WTC11 (cell line): Measurements from ENCODE around the gene SLC6A2. TPM values are rescaled to one million over a fixed set of nuclear protein-coding genes. Genes with fewer than 3 reads are reported as not detected.

Experiments
- ATAC-seq: fragments of 200-7000 bp; cut with Tn5 transposase; 2 replicates; pipeline ENCODE4 v1.10.0; 2021; ENCODE audit warnings: mild to moderate bottlenecking, moderate library complexity
- CTCF ChIA-PET: fragments of 300-600 bp; sonication (Branson Sonifier 250); formaldehyde crosslinking; loops from one replicate; lab custom pipeline; 2021; ENCODE audit warnings: antibody characterized with exemption; lab: Charles Lee
- POLR2A ChIA-PET: fragments of 350-600 bp; sonication (Branson Sonifier 250); formaldehyde crosslinking; loops from one replicate; lab custom pipeline; 2021; ENCODE audit warnings: antibody characterized with exemption; lab: Charles Lee
- DNase-seq: peaks from one replicate; pipeline ENCODE4 v3.0.0; 2021; ENCODE audit warnings: low spot score
- H3K27ac Mint-ChIP-seq: 2 replicates; pipeline ENCODE4 v1.8.0; 2021; ENCODE audit warnings: mixed read lengths
- H3K27me3 Mint-ChIP-seq: 2 replicates; pipeline ENCODE4 v1.8.0; 2021; ENCODE audit warnings: low read depth, mild to moderate bottlenecking, moderate library complexity, mixed read lengths
- H3K36me3 Mint-ChIP-seq: 2 replicates; pipeline ENCODE4 v1.8.0; 2021; ENCODE audit warnings: mixed read lengths
- H3K4me1 Mint-ChIP-seq: 2 replicates; pipeline ENCODE4 v1.8.0; 2022; ENCODE audit warnings: mixed read lengths
- H3K4me3 Mint-ChIP-seq: 2 replicates; pipeline ENCODE4 v1.8.0; 2021; ENCODE audit warnings: mild to moderate bottlenecking, moderate library complexity, mixed read lengths
- H3K9me3 Mint-ChIP-seq: 2 replicates; pipeline ENCODE4 v1.8.0; 2021; ENCODE audit warnings: mixed read lengths
- ARID4B ChIP-seq: sonication (generic); formaldehyde crosslinking; IDR thresholded peaks from 2 replicates; pipeline ENCODE4 v1.8.0; 2023; ENCODE audit warnings: missing genetic modification reagents, mild to moderate bottlenecking, borderline replicate concordance
- ATF2 ChIP-seq: sonication (generic); formaldehyde crosslinking; IDR thresholded peaks from 2 replicates; pipeline ENCODE4 v1.8.1; 2022; ENCODE audit warnings: low read depth, missing genetic modification reagents, borderline replicate concordance
- ATF6 ChIP-seq: sonication (generic); formaldehyde crosslinking; IDR thresholded peaks from 2 replicates; pipeline ENCODE4 v1.8.1; 2023; ENCODE audit warnings: mild to moderate bottlenecking, missing genetic modification reagents
- ELF4 ChIP-seq: sonication (generic); formaldehyde crosslinking; IDR thresholded peaks from 2 replicates; pipeline ENCODE4 v1.8.1; 2022; ENCODE audit warnings: low read depth, mild to moderate bottlenecking, moderate library complexity, missing genetic modification reagents
- FOXJ3 ChIP-seq: sonication (generic); formaldehyde crosslinking; IDR thresholded peaks from 2 replicates; pipeline ENCODE4 v1.9.0; 2021; ENCODE audit warnings: missing genetic modification reagents, mild to moderate bottlenecking, borderline replicate concordance
- MLX ChIP-seq: sonication (generic); formaldehyde crosslinking; IDR thresholded peaks from 2 replicates; pipeline ENCODE4 v1.8.1; 2023; ENCODE audit warnings: mild to moderate bottlenecking, missing genetic modification reagents, moderate library complexity
- MYBL2 ChIP-seq: sonication (generic); formaldehyde crosslinking; IDR thresholded peaks from 2 replicates; pipeline ENCODE4 v1.8.1; 2023; ENCODE audit warnings: mild to moderate bottlenecking, moderate library complexity, missing genetic modification reagents
- NFYB ChIP-seq: sonication (generic); formaldehyde crosslinking; conservative IDR thresholded peaks from 2 replicates; pipeline ENCODE4 v1.8.0; 2022; ENCODE audit warnings: low read depth, missing genetic modification reagents
- RORB ChIP-seq: fragments of 250-450 bp; sonication (Bioruptor Pico); IDR thresholded peaks from 2 replicates; pipeline ENCODE4 v1.9.0; 2021; ENCODE audit warnings: mild to moderate bottlenecking
- SMAD3 ChIP-seq: sonication (generic); formaldehyde crosslinking; IDR thresholded peaks from 2 replicates; pipeline ENCODE4 v1.8.0; 2022; ENCODE audit warnings: missing genetic modification reagents, mild to moderate bottlenecking, borderline replicate concordance
- ZNF219 ChIP-seq: sonication (generic); formaldehyde crosslinking; IDR thresholded peaks from 2 replicates; pipeline ENCODE4 v1.8.0; 2023; ENCODE audit warnings: missing genetic modification reagents, mild to moderate bottlenecking, borderline replicate concordance
- ZNF416 ChIP-seq: fragments of 250-450 bp; sonication (Bioruptor Pico); IDR thresholded peaks from 2 replicates; pipeline ENCODE4 v1.9.0; 2021; ENCODE audit warnings: mild to moderate bottlenecking, inconsistent platforms
- total RNA-seq: library from RNA; stranded (reverse); gene quantifications from 3 replicates; pipeline ENCODE4 v1.2.3, GENCODE V29; 2021
- TF ChIP-seq, protein P1 (sequence below): sonication (generic); formaldehyde crosslinking; conservative IDR thresholded peaks from 2 replicates; pipeline ENCODE4 v1.8.1; 2023; ENCODE audit warnings: mild to moderate bottlenecking, low read depth, missing genetic modification reagents, moderate library complexity

Gene SLC6A2
- total RNA-seq, 1 experiment from 2014 or later: 0.20 TPM

DNA sequence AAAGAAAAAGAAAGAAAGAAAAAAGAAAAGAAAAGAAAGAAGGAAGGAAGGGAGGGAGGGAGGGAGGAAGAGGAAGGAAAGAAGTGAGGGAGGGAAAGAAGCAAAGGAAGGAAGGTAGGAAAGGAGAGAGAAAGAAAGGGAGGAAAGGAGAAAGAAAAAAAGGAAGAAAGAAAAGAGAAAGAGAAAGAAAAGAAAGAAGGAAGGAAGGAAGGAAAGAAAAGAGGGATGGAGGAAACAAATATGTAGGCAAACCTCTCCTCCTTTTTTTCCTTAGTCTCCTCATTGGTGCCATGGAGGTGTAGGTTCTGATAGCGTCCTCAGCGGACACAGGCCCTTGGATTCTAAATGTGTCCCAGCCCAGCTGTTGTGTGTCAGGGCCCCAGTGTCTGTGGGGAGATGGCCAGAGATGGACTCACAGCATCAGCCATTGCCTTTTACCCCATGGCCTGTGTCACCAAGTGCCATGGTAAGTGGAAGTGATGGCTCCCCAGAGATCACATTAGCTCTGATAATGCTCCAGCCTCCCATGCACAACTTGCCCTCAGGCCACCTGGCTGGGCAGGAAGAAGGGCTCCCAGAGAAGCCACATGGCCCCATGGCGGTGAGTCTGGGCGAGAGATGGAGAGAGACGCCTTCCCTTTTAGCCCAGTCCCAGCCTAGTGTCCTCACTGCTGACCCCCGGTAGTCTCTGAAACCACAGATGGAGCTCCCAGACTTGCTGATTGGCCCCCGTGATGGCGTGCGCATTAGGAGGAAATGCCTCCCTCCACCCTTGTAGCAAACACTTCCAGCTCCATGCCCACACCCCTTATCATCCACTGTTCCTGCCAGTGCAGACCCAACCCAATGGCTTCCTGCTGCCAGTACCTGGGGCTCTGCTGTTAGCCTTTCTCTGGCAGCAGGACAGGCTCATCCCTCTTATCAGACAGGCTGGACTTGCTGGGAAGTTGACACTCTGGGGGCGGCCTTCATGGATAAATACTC lies 3.7 kb upstream of the SLC6A2 start (continued):
- TF ChIP-seq, protein P1, sequence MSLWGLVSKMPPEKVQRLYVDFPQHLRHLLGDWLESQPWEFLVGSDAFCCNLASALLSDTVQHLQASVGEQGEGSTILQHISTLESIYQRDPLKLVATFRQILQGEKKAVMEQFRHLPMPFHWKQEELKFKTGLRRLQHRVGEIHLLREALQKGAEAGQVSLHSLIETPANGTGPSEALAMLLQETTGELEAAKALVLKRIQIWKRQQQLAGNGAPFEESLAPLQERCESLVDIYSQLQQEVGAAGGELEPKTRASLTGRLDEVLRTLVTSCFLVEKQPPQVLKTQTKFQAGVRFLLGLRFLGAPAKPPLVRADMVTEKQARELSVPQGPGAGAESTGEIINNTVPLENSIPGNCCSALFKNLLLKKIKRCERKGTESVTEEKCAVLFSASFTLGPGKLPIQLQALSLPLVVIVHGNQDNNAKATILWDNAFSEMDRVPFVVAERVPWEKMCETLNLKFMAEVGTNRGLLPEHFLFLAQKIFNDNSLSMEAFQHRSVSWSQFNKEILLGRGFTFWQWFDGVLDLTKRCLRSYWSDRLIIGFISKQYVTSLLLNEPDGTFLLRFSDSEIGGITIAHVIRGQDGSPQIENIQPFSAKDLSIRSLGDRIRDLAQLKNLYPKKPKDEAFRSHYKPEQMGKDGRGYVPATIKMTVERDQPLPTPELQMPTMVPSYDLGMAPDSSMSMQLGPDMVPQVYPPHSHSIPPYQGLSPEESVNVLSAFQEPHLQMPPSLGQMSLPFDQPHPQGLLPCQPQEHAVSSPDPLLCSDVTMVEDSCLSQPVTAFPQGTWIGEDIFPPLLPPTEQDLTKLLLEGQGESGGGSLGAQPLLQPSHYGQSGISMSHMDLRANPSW (CRISPR knock-in tag): no peak
- TF ChIP-seq ARID4B (CRISPR knock-in tag) (no peak), MYBL2 (CRISPR knock-in tag) (no peak)

DNA sequence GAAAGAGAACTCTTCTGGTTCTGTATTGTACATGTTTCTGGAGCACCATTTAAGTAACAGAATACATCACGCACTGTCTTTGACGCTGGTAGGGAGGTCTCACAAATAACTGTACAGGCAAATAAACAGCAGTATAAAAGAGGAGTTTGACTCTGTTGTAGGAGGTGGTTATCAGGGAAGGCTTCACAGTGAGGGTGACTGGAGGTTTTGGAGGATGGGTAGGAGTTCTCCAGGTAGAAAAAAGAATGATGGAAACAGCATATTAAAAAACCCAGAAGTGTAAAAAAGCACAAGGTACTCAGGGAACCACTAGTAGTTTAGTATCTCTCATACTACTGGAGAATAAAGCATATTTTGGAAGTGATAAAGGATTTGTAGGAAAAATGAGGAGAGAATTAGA lies 2.7 kb upstream of the SLC6A2 start:
- Mint-ChIP-seq H3K4me1 (peaks cover 5% of the 10 kb centered on the region), H3K36me3 (no peaks in the 10 kb centered on the region), H3K9me3 (peaks cover 3% of the 10 kb centered on the region), H3K4me3 (no peak overlapping the region), H3K27me3 (peaks cover 36% of the 10 kb centered on the region), H3K27ac (no peak overlapping the region)
- TF ChIP-seq ZNF416 (CRISPR knock-in tag) (no peak), NFYB (CRISPR knock-in tag) (no peak)
- ChIA-PET POLR2A (no interaction called here), CTCF (interaction anchor here (1.1 kb wide), 2 partner anchors 30 to 188 kb away, joined by 3 to 5 read pairs; no protein-coding TSS in a partner anchor)
- ATAC-seq (no peak), DNase-seq (no peak)

DNA sequence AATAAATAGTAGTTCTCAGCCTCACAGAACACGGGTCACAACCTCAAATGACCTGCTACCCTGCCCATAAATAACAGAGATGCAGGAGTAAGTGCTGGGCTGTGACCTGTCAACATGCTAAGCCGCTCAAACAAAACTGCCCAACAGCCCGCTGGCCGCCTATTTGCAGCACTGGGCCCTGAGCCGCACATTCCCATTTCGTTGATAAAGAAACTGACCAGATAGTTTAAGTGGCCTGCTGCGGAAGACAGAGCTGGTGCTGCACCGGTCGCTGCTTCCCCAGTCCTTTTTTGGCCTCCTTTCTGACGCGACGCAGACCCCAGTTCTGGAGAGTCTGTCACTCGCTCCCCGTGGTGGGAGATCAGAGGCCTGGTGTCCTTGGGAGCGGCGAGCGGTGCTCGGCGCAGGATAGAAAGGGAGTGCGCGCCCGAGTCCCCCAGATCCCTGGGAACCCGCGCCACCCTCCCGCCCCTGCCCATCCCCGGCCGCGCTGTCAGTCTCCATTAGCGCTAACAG lies 349 bp upstream of the SLC6A2 start:
- ATAC-seq: no peak
- POLR2A ChIA-PET: no interaction called here
- CTCF ChIA-PET: interaction anchor here (1.0 to 3.7 kb wide), 4 partner anchors 11 to 191 kb away, joined by 3 to 25 read pairs (median 6); no protein-coding TSS in a partner anchor
- H3K4me3 Mint-ChIP-seq: no peak overlapping the region
- H3K36me3 Mint-ChIP-seq: no peaks in the 10 kb centered on the region
- H3K27me3 Mint-ChIP-seq: peaks cover 50% of the 10 kb centered on the region
- no peaks in the 10 kb centered on the region for H3K9me3 Mint-ChIP-seq
- no peak overlapping the region for H3K27ac Mint-ChIP-seq
- TF ChIP-seq MLX (CRISPR knock-in tag) (no peak), ATF6 (CRISPR knock-in tag) (no peak), ATF2 (CRISPR knock-in tag) (no peak), RORB (no peak), SMAD3 (CRISPR knock-in tag) (no peak), ELF4 (CRISPR knock-in tag) (no peak), ZNF219 (no peak), FOXJ3 (no peak)
- TF ChIP-seq, all 79 proteins: peak for 0
- DNase-seq: no peak
- H3K4me1 Mint-ChIP-seq: peaks cover 8% of the 10 kb centered on the region
